ENCODE results near the gene TICAM2. TPM values are rescaled to one million over a fixed set of nuclear protein-coding genes. Genes with fewer than 3 reads are reported as not detected.

The TICAM2 gene
- total and polyA plus RNA-seq, 10 of the 15 experiments (the other 5 are each of a cell fraction or from before 2014, with no cell fraction given) = 0.14 to 7.0 (median 2.9) TPM

DNA sequence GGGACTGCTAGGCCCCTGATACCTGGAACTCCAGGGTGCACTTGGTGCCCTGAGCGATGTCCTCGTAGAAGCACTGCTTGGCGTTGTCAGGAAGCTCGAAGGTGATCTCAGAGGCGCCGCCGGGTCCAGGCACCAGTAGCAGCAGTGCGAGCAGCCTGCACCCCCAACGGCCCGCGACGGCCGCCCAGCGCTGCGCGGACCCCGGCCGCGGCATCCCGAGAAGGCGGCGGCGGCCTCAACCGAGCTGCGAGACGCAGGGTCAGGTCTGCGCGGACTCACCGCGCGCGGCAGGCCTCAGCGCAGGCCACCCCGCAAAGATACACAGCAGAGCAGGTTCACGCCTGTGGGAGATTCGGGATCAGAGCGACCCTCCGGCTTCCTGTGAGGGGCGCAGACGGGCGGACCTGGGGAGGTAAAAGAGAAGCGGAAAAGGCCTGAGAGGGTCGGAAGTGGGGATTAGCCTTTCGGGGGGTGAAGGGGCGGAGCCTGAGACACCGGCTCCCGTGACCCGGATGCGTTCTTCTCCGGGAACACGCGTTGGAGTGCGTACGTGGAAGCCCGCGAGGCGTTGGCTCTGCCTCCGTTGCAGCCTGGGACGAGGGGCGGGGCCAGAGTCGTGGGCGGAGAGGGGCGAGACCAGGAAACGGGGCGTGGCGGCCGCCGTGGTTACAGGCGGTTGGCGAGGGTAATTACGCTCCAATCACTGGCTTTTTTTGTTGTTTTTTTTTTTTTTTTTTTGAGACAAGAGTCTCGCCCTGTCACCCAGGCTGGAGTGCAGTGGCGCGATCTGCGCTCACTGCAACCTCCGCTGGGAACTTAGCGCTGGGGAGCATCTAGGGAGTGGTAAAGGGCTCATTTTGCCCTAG lies 23.5 kb upstream of the TICAM2 start, which contains the start of gene TMED7 (continued):
- TF ChIP-seq ZNF687 (IDR thresholded peaks at IDR 0.05) (peak; percentile 52; the same call in 1 of the 2 replicates), BHLHE40 (IDR thresholded peaks at IDR 0.05; ENCODE audit: borderline replicate concordance in 1 of 2, low read depth in 2 of 2, low read length in 1 of 2) (peak; percentile 87 to 92), HDAC2 (IDR thresholded peaks at IDR 0.05) (no peak), NFYB (IDR thresholded peaks at IDR 0.05; ENCODE audit: insufficient read depth, low read depth, low read length) (peak; percentile 78), ATF7 (IDR thresholded peaks at IDR 0.05; ENCODE audit: low read depth) (no peak; the same call in 1 of the 2 replicates), SMAD1 (IDR thresholded peaks at IDR 0.05; ENCODE audit: low read depth, partially characterized antibody) (no peak), SREBF2 (IDR thresholded peaks at IDR 0.05; ENCODE audit: low read length) (no peak), YBX1 (IDR thresholded peaks at IDR 0.05) (no peak)

Measured in GM12878 (cell line).